RWPE2 (cell line): ENCODE results near the gene SGCB.

Experiments
- ATAC-seq: fragments of 200-7000 bp; cut with Tn5 transposase; 3 replicates; pipeline ENCODE4 v1.9.1; 2021; ENCODE audit warnings: low read depth
- DNase-seq: peaks from one replicate; pipeline ENCODE4 v3.0.0-alpha.2; 2020; ENCODE audit warnings: low spot score
- H3K27ac ChIP-seq: fragments of 450-650 bp; 2 replicates; pipeline ENCODE4 v1.5.1; 2017; ENCODE audit warnings: mild to moderate bottlenecking; ENCODE audit not compliant: poor library complexity, severe bottlenecking
- H3K27me3 ChIP-seq: fragments of 250-450 bp; sonication (Bioruptor Pico); 2 replicates; pipeline ENCODE4 v1.5.1; 2021; ENCODE audit warnings: mild to moderate bottlenecking, moderate library complexity; ENCODE audit not compliant: insufficient read depth, poor library complexity, severe bottlenecking
- H3K36me3 ChIP-seq: fragments of 250-450 bp; sonication (Bioruptor Pico); 2 replicates; pipeline ENCODE4 v1.5.1; 2020; ENCODE audit warnings: low read depth, mild to moderate bottlenecking, moderate library complexity
- H3K4me1 ChIP-seq: fragments of 250-450 bp; sonication (Bioruptor Pico); 2 replicates; pipeline ENCODE4 v1.5.1; 2021; ENCODE audit warnings: mild to moderate bottlenecking, moderate library complexity; ENCODE audit not compliant: insufficient read depth, poor library complexity, severe bottlenecking
- H3K4me3 ChIP-seq: fragments of 250-450 bp; sonication (Bioruptor Pico); 2 replicates; pipeline ENCODE4 v1.5.1; 2021; ENCODE audit warnings: mild to moderate bottlenecking, moderate library complexity; ENCODE audit not compliant: severe bottlenecking
- H3K9me3 ChIP-seq: fragments of 250-450 bp; sonication (Bioruptor Pico); 2 replicates; pipeline ENCODE4 v1.5.1; 2021; ENCODE audit warnings: mild to moderate bottlenecking, moderate library complexity; ENCODE audit not compliant: severe bottlenecking
- CTCF ChIP-seq: fragments of 450-650 bp; IDR thresholded peaks from one replicate; pipeline ENCODE4 v1.5.1; 2017; ENCODE audit warnings: mild to moderate bottlenecking, moderate library complexity; ENCODE audit not compliant: poor library complexity, severe bottlenecking

SGCB gene

GRCh38 chr4:52014903-52015302 is 23.2 kb downstream of the SGCB start:
- Histone ChIP-seq H3K27ac (no peak overlapping the region), H3K36me3 (no peaks in the 10 kb centered on the region), H3K4me1 (no peaks in the 10 kb centered on the region), H3K27me3 (no peaks in the 10 kb centered on the region), H3K4me3 (no peak overlapping the region), H3K9me3 (no peaks in the 10 kb centered on the region)
- DNase-seq: no peak
- no peak for TF ChIP-seq CTCF
- no peak for ATAC-seq

- Histone ChIP-seq H3K27me3 (no peaks in the 10 kb centered on the region), H3K9me3 (no peaks in the 10 kb centered on the region), H3K4me1 (no peaks in the 10 kb centered on the region), H3K36me3 (no peaks in the 10 kb centered on the region), H3K27ac (no peak overlapping the region), H3K4me3 (no peak overlapping the region)
- no peak for ATAC-seq
- DNase-seq: no peak
- no peak for TF ChIP-seq CTCF
Observed at GRCh38 chr4:52012651-52013050, 25.4 kb downstream of the SGCB start.

- DNase-seq (no peak), ATAC-seq (no peak)
- H3K27ac ChIP-seq: no peak overlapping the region
- no peaks in the 10 kb centered on the region for H3K4me1 ChIP-seq
- H3K27me3 ChIP-seq: no peaks in the 10 kb centered on the region
- H3K9me3 ChIP-seq: no peaks in the 10 kb centered on the region
- no peaks in the 10 kb centered on the region for H3K36me3 ChIP-seq
- no peak for TF ChIP-seq CTCF
- no peak overlapping the region for H3K4me3 ChIP-seq
Observed at GRCh38 chr4:52010986-52011385, 27.1 kb downstream of the SGCB start.

- H3K9me3 ChIP-seq: no peaks in the 10 kb centered on the region
- DNase-seq (no peak), ATAC-seq (no peak)
- H3K27me3 ChIP-seq: no peaks in the 10 kb centered on the region
- TF ChIP-seq CTCF: no peak
- H3K4me1 ChIP-seq: peaks cover 2% of the 10 kb centered on the region
- no peak overlapping the region for H3K27ac ChIP-seq
- H3K4me3 ChIP-seq: no peak overlapping the region
- no peaks in the 10 kb centered on the region for H3K36me3 ChIP-seq
Observed at GRCh38 chr4:52006887-52007286, 31.2 kb downstream of the SGCB start.

GRCh38 chr4:52005604-52006273 is 32.4 kb downstream of the SGCB start:
- no peaks in the 10 kb centered on the region for H3K36me3 ChIP-seq
- H3K27ac ChIP-seq: no peak overlapping the region
- TF ChIP-seq CTCF: no peak
- no peak for DNase-seq
- no peak overlapping the region for H3K4me3 ChIP-seq
- H3K9me3 ChIP-seq: no peaks in the 10 kb centered on the region
- no peaks in the 10 kb centered on the region for H3K27me3 ChIP-seq
- peaks cover 7% of the 10 kb centered on the region for H3K4me1 ChIP-seq
- no peak for ATAC-seq
